Cardiac fibroblast (primary cell): ENCODE results near the gene SEPTIN12.
A peak's percentile ranks its signal among the peaks of the same experiment; 100 is the strongest.

Experiments
- DNase-seq, 2 donors: peaks; one replicate each; pipeline versions ENCODE4 v3.0.0 to v3.0.0-alpha.2; 2010; ENCODE audit warnings: low read depth in 2 of 2
- H3K4me3 ChIP-seq, 2 donors: replicated peaks in 1 of 2; 1 replicate in 1 of 2; 2 replicates in 1 of 2; pipeline ENCODE4 v1.5.1; 2011; ENCODE audit warnings: low read depth in 2 of 2, low read length in 2 of 2, mild to moderate bottlenecking in 2 of 2, moderate library complexity in 1 of 2
- CTCF ChIP-seq: IDR thresholded peaks from one replicate; pipeline ENCODE4 v1.5.1; 2011; ENCODE audit warnings: low read depth, mild to moderate bottlenecking, low read length, inconsistent platforms

The SEPTIN12 gene

GRCh38 chr16:4768549-4769305 lies 19.4 kb downstream of the SEPTIN12 start:
- TF ChIP-seq CTCF = no peak
- DNase-seq = peak; percentile 95 to 96
- peak overlapping the region; percentile 66 to 67 for H3K4me3 ChIP-seq

- peak; percentile 14 to 57 for DNase-seq
- peak overlapping the region; percentile 66 to 67 for H3K4me3 ChIP-seq
- TF ChIP-seq CTCF = no peak
These were observed 20.1 kb downstream of the SEPTIN12 start for GRCh38 chr16:4767872-4768548.

GRCh38 chr16:4766875-4767628 lies 21.1 kb downstream of the SEPTIN12 start, which contains the start of gene ZNF500:
Gene ZNF500, minus strand, starts transcription at chr16:4767162. Its CDS starts 1,184 bp downstream, at chr16:4765978.
- no peak for TF ChIP-seq CTCF
- peak; percentile 96 for DNase-seq

GRCh38 chr16:4765511-4766474 lies 22.4 kb downstream of the SEPTIN12 start:
- no peak for TF ChIP-seq CTCF
- peak overlapping the region; percentile 87 to 88 for H3K4me3 ChIP-seq
- no peak for DNase-seq

More at GRCh38 chr16:4766875-4767628, 21.1 kb downstream of the SEPTIN12 start, which contains the start of gene ZNF500:
- H3K4me3 ChIP-seq = peak within 1 kb of the TSS; percentile 87 to 88

- TF ChIP-seq CTCF = no peak
These were observed 24.4 kb downstream of the SEPTIN12 start for GRCh38 chr16:4763791-4764190.

GRCh38 chr16:4762205-4762604 lies 25.9 kb downstream of the SEPTIN12 start:
- no peak for DNase-seq
- no peak for TF ChIP-seq CTCF
- H3K4me3 ChIP-seq = no peak overlapping the region

More at GRCh38 chr16:4763791-4764190, 24.4 kb downstream of the SEPTIN12 start:
- no peak for DNase-seq
- no peak overlapping the region for H3K4me3 ChIP-seq
